Breast epithelium (tissue), 3 donors: ENCODE data around the gene OR8G5.

Experiments used
- POLR2AphosphoS5 ChIP-seq, 3 donors: sonication (generic); formaldehyde crosslinking; IDR thresholded peaks; one replicate each; pipeline ENCODE4 v1.6.1; 2017; ENCODE audit warnings: antibody characterized with exemption in 3 of 3
- TF ChIP-seq, protein P1 (sequence below), 3 donors: fragments of 450-650 bp; IDR thresholded peaks; one replicate each; pipeline ENCODE4 v1.5.1; 2016 to 2017; ENCODE audit warnings: antibody characterized with exemption in 3 of 3, mild to moderate bottlenecking in 3 of 3, moderate library complexity in 3 of 3

DNA sequence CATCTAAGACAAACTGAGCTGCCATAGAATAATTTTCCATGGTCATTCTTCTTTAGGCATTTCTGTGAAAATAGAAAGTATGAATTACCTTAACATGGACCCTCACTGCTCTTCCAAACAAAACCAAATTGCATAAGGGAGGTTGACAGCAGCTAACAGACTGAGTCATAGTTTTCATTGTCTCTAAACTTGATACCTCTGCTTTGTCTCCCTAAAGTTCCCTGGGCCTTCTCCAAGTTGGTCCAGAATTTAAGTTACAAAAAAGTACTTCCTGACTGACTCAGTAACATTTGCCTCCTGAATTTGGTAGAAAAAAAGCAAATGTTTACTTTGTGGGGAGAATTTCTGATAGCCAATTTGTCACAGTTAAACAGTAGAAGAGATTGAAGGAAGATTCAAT, 54.5 kb downstream of the OR8G5 start:
- TF ChIP-seq, protein P1, sequence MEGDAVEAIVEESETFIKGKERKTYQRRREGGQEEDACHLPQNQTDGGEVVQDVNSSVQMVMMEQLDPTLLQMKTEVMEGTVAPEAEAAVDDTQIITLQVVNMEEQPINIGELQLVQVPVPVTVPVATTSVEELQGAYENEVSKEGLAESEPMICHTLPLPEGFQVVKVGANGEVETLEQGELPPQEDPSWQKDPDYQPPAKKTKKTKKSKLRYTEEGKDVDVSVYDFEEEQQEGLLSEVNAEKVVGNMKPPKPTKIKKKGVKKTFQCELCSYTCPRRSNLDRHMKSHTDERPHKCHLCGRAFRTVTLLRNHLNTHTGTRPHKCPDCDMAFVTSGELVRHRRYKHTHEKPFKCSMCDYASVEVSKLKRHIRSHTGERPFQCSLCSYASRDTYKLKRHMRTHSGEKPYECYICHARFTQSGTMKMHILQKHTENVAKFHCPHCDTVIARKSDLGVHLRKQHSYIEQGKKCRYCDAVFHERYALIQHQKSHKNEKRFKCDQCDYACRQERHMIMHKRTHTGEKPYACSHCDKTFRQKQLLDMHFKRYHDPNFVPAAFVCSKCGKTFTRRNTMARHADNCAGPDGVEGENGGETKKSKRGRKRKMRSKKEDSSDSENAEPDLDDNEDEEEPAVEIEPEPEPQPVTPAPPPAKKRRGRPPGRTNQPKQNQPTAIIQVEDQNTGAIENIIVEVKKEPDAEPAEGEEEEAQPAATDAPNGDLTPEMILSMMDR (IDR thresholded peaks at IDR 0.05): no peak
- no peak for TF ChIP-seq POLR2AphosphoS5 (IDR thresholded peaks at IDR 0.05)
